Stimulated activated CD8-positive, alpha-beta memory T cell treated with anti-CD3 and anti-CD28 coated beads, Interleukin-15, amount 100 ng/mL, for 24 hours (primary cell): ENCODE results near the gene TOPBP1.
"Not testable (repeated sequence)": the region's sequence is repeated elsewhere in the genome, so short reads cannot be mapped to it uniquely, and the experiment has no call there.

Experiments
- DNase-seq: peaks from one replicate; pipeline ENCODE4 v3.0.0-alpha.2; 2020; ENCODE audit warnings: low read depth

TOPBP1 gene

GRCh38 chr3:133570937-133571320 lies 90.8 kb downstream of the TOPBP1 start:
- no peak for DNase-seq

- no peak for DNase-seq
Measured at GRCh38 chr3:133570139-133570936, 91.4 kb downstream of the TOPBP1 start.

- no peak for DNase-seq
Measured at GRCh38 chr3:133568294-133569014, 93.3 kb downstream of the TOPBP1 start.

- no peak for DNase-seq
Measured at GRCh38 chr3:133563816-133564215, 97.9 kb downstream of the TOPBP1 start.

GRCh38 chr3:133563186-133563591 lies 98.6 kb downstream of the TOPBP1 start:
- no peak for DNase-seq

- no peak for DNase-seq
Measured at GRCh38 chr3:133562376-133562775, 99.4 kb downstream of the TOPBP1 start.

- DNase-seq = no peak
Measured at GRCh38 chr3:133561679-133562078, 100.1 kb downstream of the TOPBP1 start.

GRCh38 chr3:133551589-133551988 lies 110.2 kb downstream of the TOPBP1 start:
- DNase-seq = not testable (repeated sequence)
